NCI-H1048 (cell line): ENCODE measurements around the gene PRPF18.
"Not testable (repeated sequence)": the region's sequence is repeated elsewhere in the genome, so short reads cannot be mapped to it uniquely, and the experiment has no call there.

Experiments used
- DNase-seq: peaks from one replicate; lab custom pipeline; 2025; lab: John Stamatoyannopoulos, UW

Gene PRPF18

GRCh38 chr10:13586676-13587355 is at the start of gene PRPF18:
Gene PRPF18 (plus strand): TSS chr10:13586965. CDS start chr10:13587087, 122 bp downstream.
- DNase-seq: peak; percentile 88

- DNase-seq: not testable (repeated sequence)
Measured at GRCh38 chr10:13537985-13538384, 48.8 kb upstream of the PRPF18 start.

GRCh38 chr10:13542533-13542932 is 44.2 kb upstream of the PRPF18 start:
- no peak for DNase-seq

GRCh38 chr10:13550802-13551201 is 36.0 kb upstream of the PRPF18 start:
- DNase-seq: no peak

GRCh38 chr10:13555884-13556510 is 30.8 kb upstream of the PRPF18 start:
- DNase-seq: no peak

- DNase-seq: no peak
Measured at GRCh38 chr10:13559124-13559700, 27.6 kb upstream of the PRPF18 start.

- DNase-seq: no peak
Measured at GRCh38 chr10:13560597-13560996, 26.2 kb upstream of the PRPF18 start.

- DNase-seq: no peak
Measured at GRCh38 chr10:13563481-13564445, 23.0 kb upstream of the PRPF18 start.

- no peak for DNase-seq
Measured at GRCh38 chr10:13564576-13564975, 22.2 kb upstream of the PRPF18 start.

GRCh38 chr10:13567030-13567429 is 19.7 kb upstream of the PRPF18 start:
- DNase-seq: no peak

GRCh38 chr10:13571541-13571940 is 15.2 kb upstream of the PRPF18 start:
- DNase-seq: no peak

- no peak for DNase-seq
Measured at GRCh38 chr10:13573960-13574359, 12.8 kb upstream of the PRPF18 start.

GRCh38 chr10:13585195-13585751 is 1.5 kb upstream of the PRPF18 start:
- DNase-seq: no peak

- DNase-seq: no peak
Measured at GRCh38 chr10:13585943-13586342, 822 bp upstream of the PRPF18 start.

GRCh38 chr10:13587391-13587790 is 626 bp downstream of the PRPF18 start:
- DNase-seq: no peak

- DNase-seq: no peak
Measured at GRCh38 chr10:13589316-13589715, 2.6 kb downstream of the PRPF18 start.

- DNase-seq: no peak
Measured at GRCh38 chr10:13590886-13591285, 4.1 kb downstream of the PRPF18 start.

GRCh38 chr10:13592306-13592705 is 5.5 kb downstream of the PRPF18 start:
- DNase-seq: no peak

GRCh38 chr10:13593535-13593934 is 6.8 kb downstream of the PRPF18 start:
- DNase-seq: no peak

- DNase-seq: no peak
Measured at GRCh38 chr10:13594641-13595040, 7.9 kb downstream of the PRPF18 start.

- DNase-seq: no peak
Measured at GRCh38 chr10:13597909-13598308, 11.1 kb downstream of the PRPF18 start.
